A549 (cell line): Measurements from ENCODE around the gene DNM3.

Experiments used
- CTCF ChIP-seq: fragments of >200 bp; sonication (Bioruptor Twin); formaldehyde crosslinking; IDR thresholded peaks from 3 replicates; pipeline ENCODE4 v1.5.1; 2016
- EP300 ChIP-seq, 2 experiments: fragments of >200 bp; sonication (Bioruptor Twin); formaldehyde crosslinking; IDR thresholded peaks; 2 replicates in 1 of 2; 3 replicates in 1 of 2; pipeline ENCODE4 v1.6.1; 2016 to 2017
- HDAC2 ChIP-seq: fragments of 200-600 bp; sonication (generic); IDR thresholded peaks from 2 replicates; pipeline ENCODE4 v1.6.1; 2016
- HOXA7 ChIP-seq: fragments of 250-450 bp; sonication (Bioruptor Pico); IDR thresholded peaks from 2 replicates; pipeline ENCODE4 v1.5.0; 2020; ENCODE audit warnings: mild to moderate bottlenecking, moderate library complexity
- KDM1A ChIP-seq: fragments of 200-600 bp; sonication (generic); IDR thresholded peaks from 2 replicates; pipeline ENCODE4 v1.6.1; 2016; ENCODE audit warnings: low read depth, mild to moderate bottlenecking
- REST ChIP-seq: fragments of 200-600 bp; sonication (generic); IDR thresholded peaks from 2 replicates; pipeline ENCODE4 v1.6.1; 2016; ENCODE audit warnings: antibody characterized with exemption, mild to moderate bottlenecking, moderate library complexity

GRCh38 chr1:172224871-172225270 is 383.6 kb downstream of the DNM3 start:
- no peak for TF ChIP-seq HDAC2
- no peak for TF ChIP-seq CTCF
- no peak for TF ChIP-seq EP300 (IDR thresholded peaks at IDR 0.05)
- TF ChIP-seq REST, result no peak
- no peak for TF ChIP-seq HOXA7 (CRISPR knock-in tag)
- no peak for TF ChIP-seq KDM1A
